SIG-M5 treated with dmso at 0.1 percent for 504 hours (cell line): ENCODE results near the gene RANBP3L.

Experiments used
- DNase-seq: peaks from one replicate; lab custom pipeline; 2025; ENCODE audit not compliant: unreplicated experiment; lab: John Stamatoyannopoulos, UW

Gene RANBP3L

GRCh38 chr5:36244076-36244475 is 57.6 kb downstream of the RANBP3L start:
- DNase-seq, result no peak

DNA sequence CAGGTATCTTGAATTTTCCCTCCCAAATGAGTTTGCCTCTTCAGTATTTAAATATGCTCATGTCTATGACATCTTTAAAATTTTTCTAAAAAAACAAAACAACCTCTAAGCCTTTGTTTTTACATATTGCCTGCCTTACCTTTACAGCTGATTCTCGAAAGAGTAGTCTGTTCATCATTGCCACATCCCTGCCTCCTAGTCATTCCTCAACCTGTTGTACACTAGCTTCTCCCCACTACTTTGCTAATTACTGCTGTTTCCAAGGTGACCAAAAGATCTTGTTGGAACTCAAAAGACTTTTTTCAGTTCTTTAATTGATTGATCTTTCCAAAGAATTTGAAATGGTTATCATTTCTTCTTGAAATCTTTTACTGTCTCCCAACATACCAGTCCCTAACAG is 58.0 kb downstream of the RANBP3L start:
- no peak for DNase-seq

- DNase-seq, result no peak
These were observed 58.9 kb downstream of the RANBP3L start for GRCh38 chr5:36242534-36243485.

DNA sequence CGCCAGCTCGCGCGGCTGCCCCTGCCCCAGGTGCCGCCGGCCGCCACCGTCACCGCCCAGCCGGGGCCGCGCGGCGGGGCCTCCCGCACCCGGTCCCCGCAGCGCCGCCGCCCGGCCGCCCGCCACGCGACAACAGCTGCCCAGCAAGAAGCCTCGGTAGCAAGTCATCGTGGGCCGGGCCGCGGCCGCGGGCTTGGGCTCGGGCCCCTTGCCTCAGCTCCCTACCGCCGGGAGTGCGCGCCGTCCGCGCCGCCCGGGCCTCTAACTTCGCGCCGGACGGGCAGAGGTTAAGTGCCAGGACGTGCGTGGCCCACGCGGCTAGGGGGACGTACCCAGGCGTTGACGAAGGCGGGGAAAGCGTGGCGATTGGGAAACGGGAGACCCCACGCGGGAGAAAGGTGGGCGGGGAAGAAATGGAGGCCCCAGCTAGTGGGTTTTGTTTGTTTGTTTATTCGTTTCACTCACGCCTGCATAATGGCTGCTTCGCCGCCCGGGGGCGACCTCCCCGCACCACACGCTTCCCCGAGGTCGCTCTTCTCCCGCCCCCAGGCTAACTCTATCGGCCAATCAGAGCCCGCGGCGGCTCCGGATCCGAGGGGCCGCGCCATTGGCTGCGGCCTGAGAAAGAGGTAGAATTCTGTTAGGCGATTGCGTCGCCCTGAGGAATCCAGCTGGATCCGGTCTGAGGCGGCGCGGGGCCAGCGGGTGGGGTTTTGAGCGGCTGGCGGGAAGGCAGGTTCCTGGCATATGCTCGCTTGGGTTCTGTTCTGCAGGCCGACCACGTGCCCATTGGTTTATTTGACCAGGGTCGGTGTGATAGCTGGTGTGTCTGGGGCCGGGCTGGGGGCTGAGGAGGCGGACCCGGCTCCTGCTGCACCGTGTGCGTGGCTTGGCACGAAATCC is 59.8 kb downstream of the RANBP3L start, which contains the start of gene NADK2:
NADK2 (minus strand) TSS at position 295 of the 903 bp plus-strand sequence; CDS start at position 168, 127 bp downstream.
- peak; percentile 94 for DNase-seq

DNA sequence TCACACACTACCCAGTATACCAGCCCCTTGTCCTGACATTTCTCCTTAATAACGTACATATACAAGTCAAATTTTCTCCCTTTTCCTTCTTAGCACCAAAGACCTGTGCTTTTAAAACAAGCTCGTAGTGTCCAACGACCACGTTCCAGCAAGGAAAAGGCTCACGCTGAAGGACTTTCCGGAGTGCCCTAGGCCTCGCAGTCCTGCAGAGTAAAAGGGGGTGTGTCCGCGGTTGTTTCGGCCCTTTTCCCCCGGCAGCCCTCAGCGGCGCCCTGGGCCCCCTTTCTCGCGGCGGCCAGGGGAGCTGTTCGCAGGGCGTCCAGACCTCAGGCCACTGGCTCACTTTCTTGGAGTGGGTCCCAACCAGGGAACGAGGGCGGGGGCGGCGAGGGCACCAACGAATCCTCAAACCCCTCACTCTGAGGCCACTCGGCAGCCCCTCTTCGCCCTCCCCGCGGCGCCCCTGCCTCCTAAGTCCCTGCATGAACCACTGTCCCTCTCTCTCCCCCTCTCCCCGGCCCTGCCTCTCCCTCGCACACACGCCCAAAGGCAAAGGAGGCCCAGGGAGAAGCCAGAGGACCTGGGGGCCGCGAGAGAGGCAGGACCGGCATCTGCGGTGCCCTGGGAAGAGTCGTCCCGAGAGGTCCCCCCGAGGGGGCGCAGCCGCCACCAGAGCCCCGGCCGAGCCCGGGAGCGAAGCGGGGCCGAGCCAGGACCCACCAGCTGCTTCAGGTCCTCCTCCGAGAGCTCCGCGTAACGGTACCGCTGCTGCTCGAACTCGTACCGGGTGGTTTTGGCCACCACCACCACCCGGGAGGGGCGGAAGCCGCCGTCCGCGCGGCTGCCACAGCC is 60.7 kb downstream of the RANBP3L start:
- DNase-seq, result peak; percentile 44

GRCh38 chr5:36239370-36240293 is 62.1 kb downstream of the RANBP3L start:
- no peak for DNase-seq

DNA sequence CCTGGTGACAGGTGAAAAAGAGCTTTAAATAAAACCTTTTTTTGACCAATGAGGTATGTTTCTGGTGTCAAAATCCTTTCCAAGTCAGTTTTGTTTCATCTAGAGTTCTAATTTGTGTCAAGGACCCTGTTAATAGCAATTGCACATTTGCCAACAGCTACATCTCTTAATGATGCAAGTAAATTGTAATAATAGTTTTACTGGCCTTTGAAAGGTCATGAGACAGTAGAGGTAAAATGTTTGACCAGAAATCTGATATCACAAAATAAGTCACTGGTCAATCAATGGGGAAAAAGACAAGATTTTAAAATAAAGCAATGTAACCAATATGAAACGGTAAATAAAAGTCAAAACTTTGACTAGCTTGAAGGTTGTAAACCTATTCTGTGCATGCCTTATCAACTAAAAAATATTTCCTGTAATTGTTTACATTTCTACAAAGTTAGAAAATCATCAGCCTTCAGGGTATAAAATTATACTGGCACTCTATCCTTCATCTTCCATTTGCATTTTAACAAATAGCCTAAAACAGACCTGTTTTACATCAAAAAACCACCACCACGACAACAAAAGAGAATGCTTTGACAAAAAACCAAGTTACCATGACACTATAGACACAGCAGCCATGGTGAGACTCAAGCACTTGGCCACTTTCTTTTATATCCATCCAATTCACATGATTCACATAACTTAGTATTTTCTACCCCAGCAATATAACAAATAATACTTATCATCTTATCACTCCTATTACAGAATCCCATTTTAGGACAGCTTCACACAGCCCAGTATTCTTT is 63.0 kb downstream of the RANBP3L start:
- no peak for DNase-seq

DNA sequence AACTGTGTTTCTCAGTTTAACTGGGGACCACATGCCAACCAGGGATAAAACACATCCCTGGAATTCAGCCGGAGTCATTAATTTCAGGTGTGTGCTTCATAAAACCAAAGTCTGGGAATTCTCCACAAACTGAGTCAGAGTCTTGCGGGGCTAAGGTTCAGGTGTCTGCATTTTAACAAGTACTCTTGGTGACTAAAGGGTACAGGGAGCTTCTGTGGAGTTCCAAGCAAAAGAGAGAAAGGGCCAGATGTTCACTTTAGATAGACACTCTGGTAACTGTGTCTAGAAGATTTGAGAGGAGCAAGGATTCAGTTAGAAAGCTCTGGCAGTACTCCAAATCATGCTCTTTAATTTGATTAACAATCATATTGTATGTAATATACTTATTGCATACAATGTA is 64.0 kb downstream of the RANBP3L start:
- no peak for DNase-seq

- DNase-seq, result no peak
These were observed 64.9 kb downstream of the RANBP3L start for GRCh38 chr5:36236801-36237200.

DNA sequence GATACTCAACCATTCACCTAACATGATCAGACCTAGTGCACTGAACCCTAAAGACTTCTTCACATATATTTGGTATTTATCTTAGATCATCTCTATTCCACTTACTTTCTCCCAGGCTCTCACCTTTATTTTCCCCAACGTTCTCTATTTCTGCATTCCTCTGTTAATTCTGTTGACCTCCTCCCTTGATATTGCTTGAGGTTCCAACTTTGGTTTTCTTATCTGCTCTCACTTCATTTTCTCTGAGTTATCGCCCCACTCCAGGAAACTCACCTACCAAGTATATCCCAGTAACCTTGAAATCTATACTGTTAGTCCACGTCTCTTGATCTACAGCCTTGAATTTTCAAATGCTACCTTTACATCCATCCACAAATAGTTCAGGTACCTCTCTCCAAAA is 69.2 kb downstream of the RANBP3L start:
- no peak for DNase-seq

- no peak for DNase-seq
These were observed 71.4 kb downstream of the RANBP3L start for GRCh38 chr5:36230151-36230790.

DNA sequence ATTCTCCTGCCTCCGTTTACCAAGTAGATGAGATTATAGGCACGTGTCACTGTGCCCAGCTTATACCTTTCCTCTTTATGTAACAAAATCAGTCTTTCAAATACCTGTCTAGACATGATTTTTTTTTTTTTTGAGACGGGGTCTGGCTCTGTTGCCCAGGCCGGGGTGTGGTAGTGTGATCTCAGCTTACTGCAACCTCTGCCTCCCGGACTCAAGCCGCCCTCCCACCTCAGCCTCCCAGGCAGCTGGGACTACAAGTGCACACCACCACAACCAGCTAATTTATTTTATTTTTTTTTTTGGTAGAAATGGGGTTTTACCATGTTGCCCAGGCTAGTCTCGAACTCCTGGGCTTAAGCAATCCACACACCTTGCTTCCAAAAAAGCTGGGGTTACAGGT is 73.2 kb downstream of the RANBP3L start:
- DNase-seq, result no peak

DNA sequence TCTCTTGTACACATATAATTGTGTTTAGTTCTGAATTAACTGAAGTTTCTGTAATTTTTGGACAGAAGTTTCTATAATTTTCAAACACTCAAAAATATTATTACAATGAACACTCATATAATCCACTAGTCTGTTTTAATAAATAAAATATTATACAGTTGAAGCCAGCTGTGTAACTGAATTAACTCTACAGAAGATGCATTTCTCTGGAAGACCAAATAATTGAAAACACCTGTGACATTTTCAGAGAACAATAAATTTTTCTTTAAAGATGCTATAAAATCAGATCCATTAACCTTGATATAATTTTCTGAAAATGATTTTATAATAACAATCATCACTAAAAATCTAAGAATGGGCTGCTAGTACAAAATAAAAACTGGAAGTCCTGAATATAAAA is 74.7 kb downstream of the RANBP3L start:
- no peak for DNase-seq

GRCh38 chr5:36222620-36223019 is 79.1 kb downstream of the RANBP3L start:
- DNase-seq, result no peak

- no peak for DNase-seq
These were observed 83.7 kb downstream of the RANBP3L start for GRCh38 chr5:36217988-36218387.

- no peak for DNase-seq
These were observed 84.1 kb downstream of the RANBP3L start for GRCh38 chr5:36217567-36217966.

DNA sequence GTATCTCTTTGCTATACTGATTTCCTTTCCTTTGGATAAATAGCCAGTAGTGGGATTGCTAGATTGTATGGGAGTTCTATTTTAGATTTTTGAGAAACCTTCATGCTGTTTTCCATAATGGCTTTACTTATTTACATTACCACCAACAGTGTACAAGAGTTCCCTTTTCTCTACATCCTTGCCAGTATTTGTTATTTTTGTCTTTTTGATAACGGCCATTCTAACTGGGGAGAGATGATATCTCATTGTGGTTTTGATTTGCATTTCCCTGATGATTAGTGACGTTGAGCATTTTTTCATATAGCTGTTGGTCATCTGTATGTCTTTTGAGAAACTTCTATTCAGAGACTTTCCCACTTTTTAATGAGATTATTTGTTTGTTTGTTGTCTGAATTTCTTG is 85.8 kb downstream of the RANBP3L start:
- DNase-seq, result no peak

DNA sequence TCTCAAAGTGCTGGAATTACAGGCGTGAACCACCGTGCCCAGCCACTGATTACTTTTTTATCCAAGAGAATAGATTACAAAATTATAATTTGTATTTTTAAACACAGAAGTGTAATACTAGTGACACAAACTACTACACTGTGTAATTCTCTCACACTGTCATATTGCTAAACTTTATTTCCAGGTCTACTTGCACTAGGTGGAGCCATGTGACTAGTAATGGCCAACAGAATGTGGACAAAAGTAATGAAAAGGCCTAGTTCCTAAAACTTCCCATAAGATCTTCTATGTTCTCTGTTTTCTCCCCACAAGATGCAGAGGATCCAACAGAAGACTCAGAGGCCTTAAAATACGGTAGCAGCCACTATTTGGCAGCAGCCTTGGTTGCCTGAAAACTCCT is 87.3 kb downstream of the RANBP3L start:
- DNase-seq, result peak; percentile 5
